ENCODE results near the gene MRPL1.

MRPL1 gene

GRCh38 chr4:77848508-77848907 lies 14.1 kb upstream of the MRPL1 start:
- H3K27ac ChIP-seq (ENCODE audit: extremely low read depth, low read depth, low read length), result no peak overlapping the region
- CTCF ChIA-PET, result no interaction called here
- POLR2A ChIA-PET, result no interaction called here
- no peaks in the 10 kb centered on the region for H3K4me1 ChIP-seq (ENCODE audit: control insufficient read depth, insufficient read depth, low read length)
- TF ChIP-seq, protein P1, sequence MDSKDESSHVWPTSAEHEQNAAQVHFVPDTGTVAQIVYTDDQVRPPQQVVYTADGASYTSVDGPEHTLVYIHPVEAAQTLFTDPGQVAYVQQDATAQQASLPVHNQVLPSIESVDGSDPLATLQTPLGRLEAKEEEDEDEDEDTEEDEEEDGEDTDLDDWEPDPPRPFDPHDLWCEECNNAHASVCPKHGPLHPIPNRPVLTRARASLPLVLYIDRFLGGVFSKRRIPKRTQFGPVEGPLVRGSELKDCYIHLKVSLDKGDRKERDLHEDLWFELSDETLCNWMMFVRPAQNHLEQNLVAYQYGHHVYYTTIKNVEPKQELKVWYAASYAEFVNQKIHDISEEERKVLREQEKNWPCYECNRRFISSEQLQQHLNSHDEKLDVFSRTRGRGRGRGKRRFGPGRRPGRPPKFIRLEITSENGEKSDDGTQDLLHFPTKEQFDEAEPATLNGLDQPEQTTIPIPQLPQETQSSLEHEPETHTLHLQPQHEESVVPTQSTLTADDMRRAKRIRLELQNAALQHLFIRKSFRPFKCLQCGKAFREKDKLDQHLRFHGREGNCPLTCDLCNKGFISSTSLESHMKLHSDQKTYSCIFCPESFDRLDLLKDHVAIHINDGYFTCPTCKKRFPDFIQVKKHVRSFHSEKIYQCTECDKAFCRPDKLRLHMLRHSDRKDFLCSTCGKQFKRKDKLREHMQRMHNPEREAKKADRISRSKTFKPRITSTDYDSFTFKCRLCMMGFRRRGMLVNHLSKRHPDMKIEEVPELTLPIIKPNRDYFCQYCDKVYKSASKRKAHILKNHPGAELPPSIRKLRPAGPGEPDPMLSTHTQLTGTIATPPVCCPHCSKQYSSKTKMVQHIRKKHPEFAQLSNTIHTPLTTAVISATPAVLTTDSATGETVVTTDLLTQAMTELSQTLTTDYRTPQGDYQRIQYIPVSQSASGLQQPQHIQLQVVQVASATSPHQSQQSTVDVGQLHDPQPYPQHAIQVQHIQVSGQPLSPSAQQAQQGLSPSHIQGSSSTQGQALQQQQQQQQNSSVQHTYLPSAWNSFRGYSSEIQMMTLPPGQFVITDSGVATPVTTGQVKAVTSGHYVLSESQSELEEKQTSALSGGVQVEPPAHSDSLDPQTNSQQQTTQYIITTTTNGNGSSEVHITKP (tag by site-specific recombination; IDR thresholded peaks at IDR 0.05), result no peak
- TF ChIP-seq, protein P2, sequence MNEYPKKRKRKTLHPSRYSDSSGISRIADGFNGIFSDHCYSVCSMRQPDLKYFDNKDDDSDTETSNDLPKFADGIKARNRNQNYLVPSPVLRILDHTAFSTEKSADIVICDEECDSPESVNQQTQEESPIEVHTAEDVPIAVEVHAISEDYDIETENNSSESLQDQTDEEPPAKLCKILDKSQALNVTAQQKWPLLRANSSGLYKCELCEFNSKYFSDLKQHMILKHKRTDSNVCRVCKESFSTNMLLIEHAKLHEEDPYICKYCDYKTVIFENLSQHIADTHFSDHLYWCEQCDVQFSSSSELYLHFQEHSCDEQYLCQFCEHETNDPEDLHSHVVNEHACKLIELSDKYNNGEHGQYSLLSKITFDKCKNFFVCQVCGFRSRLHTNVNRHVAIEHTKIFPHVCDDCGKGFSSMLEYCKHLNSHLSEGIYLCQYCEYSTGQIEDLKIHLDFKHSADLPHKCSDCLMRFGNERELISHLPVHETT (tag by site-specific recombination; IDR thresholded peaks at IDR 0.05), result no peak
- no peak for TF ChIP-seq ZNF138 (tag by site-specific recombination; IDR thresholded peaks at IDR 0.05; ENCODE audit: borderline replicate concordance)
- no peak for TF ChIP-seq ZNF549 (tag by site-specific recombination; IDR thresholded peaks at IDR 0.05)
- TF ChIP-seq ZFP3 (tag by site-specific recombination; IDR thresholded peaks at IDR 0.05; ENCODE audit: low read depth), result no peak
- no peak for TF ChIP-seq ZNF791 (tag by site-specific recombination; IDR thresholded peaks at IDR 0.05)
- TF ChIP-seq ZIC2 (tag by site-specific recombination; IDR thresholded peaks at IDR 0.05), result no peak
- no peak for TF ChIP-seq ZNF211 (tag by site-specific recombination; IDR thresholded peaks at IDR 0.05; ENCODE audit: low read depth)
- TF ChIP-seq ZNF600 (tag by site-specific recombination; IDR thresholded peaks at IDR 0.05), result no peak
- TF ChIP-seq, protein P3, sequence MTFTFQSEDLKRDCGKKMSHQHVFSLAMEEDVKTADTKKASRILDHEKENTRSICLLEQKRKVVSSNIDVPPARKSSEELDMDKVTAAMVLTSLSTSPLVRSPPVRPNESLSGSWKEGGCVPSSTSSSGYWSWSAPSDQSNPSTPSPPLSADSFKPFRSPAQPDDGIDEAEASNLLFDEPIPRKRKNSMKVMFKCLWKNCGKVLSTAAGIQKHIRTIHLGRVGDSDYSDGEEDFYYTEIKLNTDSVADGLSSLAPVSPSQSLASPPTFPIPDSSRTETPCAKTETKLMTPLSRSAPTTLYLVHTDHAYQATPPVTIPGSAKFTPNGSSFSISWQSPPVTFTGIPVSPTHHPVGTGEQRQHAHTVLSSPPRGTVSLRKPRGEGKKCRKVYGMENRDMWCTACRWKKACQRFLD (tag by site-specific recombination; IDR thresholded peaks at IDR 0.05), result no peak
- TF ChIP-seq ZNF768 (tag by site-specific recombination; IDR thresholded peaks at IDR 0.05), result no peak
- no peak for TF ChIP-seq ZNF398 (tag by site-specific recombination; IDR thresholded peaks at IDR 0.05)
- no peak for TF ChIP-seq KLF8 (tag by site-specific recombination; IDR thresholded peaks at IDR 0.05)
- TF ChIP-seq OVOL3 (tag by site-specific recombination; IDR thresholded peaks at IDR 0.05), result no peak
- no peaks in the 10 kb centered on the region for H3K9me3 ChIP-seq (ENCODE audit: control insufficient read depth, insufficient read depth, low read depth, low read length)
- H3K4me3 ChIP-seq (ENCODE audit: low read depth, low read length), result no peak overlapping the region
- no peaks in the 10 kb centered on the region for H3K36me3 ChIP-seq (ENCODE audit: control insufficient read depth in 2 of 2, insufficient read depth in 1 of 2, low read length in 2 of 2)

- Histone ChIP-seq H3K36me3 (ENCODE audit: control insufficient read depth in 2 of 2, insufficient read depth in 1 of 2, low read length in 2 of 2) (no peaks in the 10 kb centered on the region), H3K4me3 (ENCODE audit: low read depth, low read length) (no peak overlapping the region), H3K9me3 (ENCODE audit: control insufficient read depth, insufficient read depth, low read depth, low read length) (no peaks in the 10 kb centered on the region), H3K27ac (ENCODE audit: extremely low read depth, low read depth, low read length) (no peak overlapping the region), H3K4me1 (ENCODE audit: control insufficient read depth, insufficient read depth, low read length) (no peaks in the 10 kb centered on the region)
- ChIA-PET CTCF (interaction anchor here (0.6 kb wide), 1 partner anchor 53 kb away, joined by 3 read pairs; no protein-coding TSS in a partner anchor), POLR2A (no interaction called here)
- no peak for TF ChIP-seq ZNF416 (tag by site-specific recombination; IDR thresholded peaks at IDR 0.05)
- TF ChIP-seq ZNF2 (tag by site-specific recombination; IDR thresholded peaks at IDR 0.05), result no peak
- TF ChIP-seq, protein P4, sequence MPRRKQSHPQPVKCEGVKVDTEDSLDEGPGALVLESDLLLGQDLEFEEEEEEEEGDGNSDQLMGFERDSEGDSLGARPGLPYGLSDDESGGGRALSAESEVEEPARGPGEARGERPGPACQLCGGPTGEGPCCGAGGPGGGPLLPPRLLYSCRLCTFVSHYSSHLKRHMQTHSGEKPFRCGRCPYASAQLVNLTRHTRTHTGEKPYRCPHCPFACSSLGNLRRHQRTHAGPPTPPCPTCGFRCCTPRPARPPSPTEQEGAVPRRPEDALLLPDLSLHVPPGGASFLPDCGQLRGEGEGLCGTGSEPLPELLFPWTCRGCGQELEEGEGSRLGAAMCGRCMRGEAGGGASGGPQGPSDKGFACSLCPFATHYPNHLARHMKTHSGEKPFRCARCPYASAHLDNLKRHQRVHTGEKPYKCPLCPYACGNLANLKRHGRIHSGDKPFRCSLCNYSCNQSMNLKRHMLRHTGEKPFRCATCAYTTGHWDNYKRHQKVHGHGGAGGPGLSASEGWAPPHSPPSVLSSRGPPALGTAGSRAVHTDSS (tag by site-specific recombination; IDR thresholded peaks at IDR 0.05), result no peak
- TF ChIP-seq ZNF624 (tag by site-specific recombination; IDR thresholded peaks at IDR 0.05), result no peak
- TF ChIP-seq ZNF777 (tag by site-specific recombination; IDR thresholded peaks at IDR 0.05; ENCODE audit: borderline replicate concordance), result no peak
- no peak for TF ChIP-seq ZNF350 (tag by site-specific recombination; IDR thresholded peaks at IDR 0.05)
These were observed 13.2 kb upstream of the MRPL1 start for GRCh38 chr4:77849278-77849965.
